Measurements from ENCODE around the gene TCEANC2. TPM values are rescaled to one million over a fixed set of nuclear protein-coding genes. Genes with fewer than 3 reads are reported as not detected.

The TCEANC2 gene
- total RNA-seq, 2 experiments from 2014 or later: 12.8 to 13.6 TPM

Small RNAs within 50 kb of the gene (microRNA-seq; reads per million reads assigned to microRNA genes)
- gene MIR4781 (ENCODE audit: borderline microRNAs expressed, borderline number of aligned reads, borderline replicate concordance): 10.6 reads per million, percentile 33 among the genes with 10 or more reads in this experiment

Other genes with a start within 250 kb of the TCEANC2 start
- 10 to 100 TPM; 29.6 to 32.0 TPM for gene NDC1, start 215.3 kb upstream of the TCEANC2 start, total RNA-seq
- 10 to 100 TPM; 17.3 to 19.1 TPM for gene YIPF1, start 163.8 kb upstream of the TCEANC2 start, total RNA-seq
- gene DIO1, start 159.4 kb upstream of the TCEANC2 start, total RNA-seq: not detected
- gene IFT25, start 107.9 kb upstream of the TCEANC2 start, total RNA-seq: 10 to 100 TPM; 52.5 to 60.3 TPM
- 10 to 100 TPM; 26.9 to 28.4 TPM for gene LRRC42, start 107.3 kb upstream of the TCEANC2 start, total RNA-seq
- not detected for gene LDLRAD1, start 35.4 kb upstream of the TCEANC2 start, total RNA-seq
- 100 to 1,000 TPM; 142 to 149 TPM for gene TMEM59, start 404 bp upstream of the TCEANC2 start, total RNA-seq
- not detected for gene CDCP2, start 99.4 kb downstream of the TCEANC2 start, total RNA-seq
- 10 to 100 TPM; 12.8 to 13.0 TPM for gene CYB5RL, start 146.4 kb downstream of the TCEANC2 start, total RNA-seq
- gene MRPL37, start 146.6 kb downstream of the TCEANC2 start, total RNA-seq: 100 to 1,000 TPM; 157 to 166 TPM